ENCODE results near the gene ZNRD2. TPM values are rescaled to one million over a fixed set of nuclear protein-coding genes. Genes with fewer than 3 reads are reported as not detected.
A peak's percentile ranks its signal among the peaks of the same experiment; 100 is the strongest.

Gene ZNRD2
- total RNA-seq, 4 donors from 2014 or later, result 43.6 to 77.3 (median 63.3) TPM

DNA sequence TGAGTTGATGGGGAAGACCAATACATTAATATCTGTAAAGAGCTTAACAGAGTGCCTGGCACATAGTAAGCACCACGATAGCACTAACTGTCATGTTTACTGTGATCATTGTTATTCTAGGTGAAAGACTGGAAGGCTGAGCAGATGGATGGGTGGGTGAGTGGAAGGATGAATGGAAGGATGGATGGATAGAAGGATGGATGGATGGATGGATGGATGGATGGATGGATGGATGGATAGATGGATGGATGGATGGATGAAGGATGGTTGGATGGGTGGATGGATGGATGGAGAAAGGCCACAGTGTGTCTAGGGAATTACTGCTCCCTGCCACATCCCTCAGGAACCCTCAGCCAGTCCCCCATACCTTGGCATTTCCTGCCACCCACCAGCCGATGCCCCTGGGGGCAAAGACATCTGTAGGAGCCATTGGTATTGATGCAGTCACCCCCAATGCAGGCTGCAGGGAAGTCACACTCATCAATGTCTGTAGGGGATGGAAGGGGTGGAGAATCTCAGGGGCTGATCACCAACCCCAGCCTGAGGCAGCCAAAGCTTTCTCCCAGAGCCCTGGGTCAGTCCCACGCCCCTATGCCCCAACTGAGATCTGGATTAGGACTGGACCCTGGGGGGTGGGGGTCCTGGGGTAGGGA, 27.4 kb upstream of the ZNRD2 start:
- DNase-seq (ENCODE audit: extremely low spot score), result no peak
- TF ChIP-seq POLR2AphosphoS5 (IDR thresholded peaks at IDR 0.05) (no peak), POLR2A (IDR thresholded peaks at IDR 0.05; ENCODE audit: low read depth) (no peak), EP300 (IDR thresholded peaks at IDR 0.05) (no peak)
- TF ChIP-seq, protein P1, sequence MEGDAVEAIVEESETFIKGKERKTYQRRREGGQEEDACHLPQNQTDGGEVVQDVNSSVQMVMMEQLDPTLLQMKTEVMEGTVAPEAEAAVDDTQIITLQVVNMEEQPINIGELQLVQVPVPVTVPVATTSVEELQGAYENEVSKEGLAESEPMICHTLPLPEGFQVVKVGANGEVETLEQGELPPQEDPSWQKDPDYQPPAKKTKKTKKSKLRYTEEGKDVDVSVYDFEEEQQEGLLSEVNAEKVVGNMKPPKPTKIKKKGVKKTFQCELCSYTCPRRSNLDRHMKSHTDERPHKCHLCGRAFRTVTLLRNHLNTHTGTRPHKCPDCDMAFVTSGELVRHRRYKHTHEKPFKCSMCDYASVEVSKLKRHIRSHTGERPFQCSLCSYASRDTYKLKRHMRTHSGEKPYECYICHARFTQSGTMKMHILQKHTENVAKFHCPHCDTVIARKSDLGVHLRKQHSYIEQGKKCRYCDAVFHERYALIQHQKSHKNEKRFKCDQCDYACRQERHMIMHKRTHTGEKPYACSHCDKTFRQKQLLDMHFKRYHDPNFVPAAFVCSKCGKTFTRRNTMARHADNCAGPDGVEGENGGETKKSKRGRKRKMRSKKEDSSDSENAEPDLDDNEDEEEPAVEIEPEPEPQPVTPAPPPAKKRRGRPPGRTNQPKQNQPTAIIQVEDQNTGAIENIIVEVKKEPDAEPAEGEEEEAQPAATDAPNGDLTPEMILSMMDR (IDR thresholded peaks at IDR 0.05), result no peak
- 88% methylated on average over 2 of the region's 3 CpGs for WGBS
- Histone ChIP-seq H3K9me3 (no peaks in the 10 kb centered on the region), H3K36me3 (peaks cover 8 to 71% (median 56%) of the 10 kb centered on the region in 4 donors), H3K4me1 (peaks cover 23 to 48% (median 45%) of the 10 kb centered on the region in 4 donors), H3K27me3 (no peaks in the 10 kb centered on the region), H3K4me3 (no peak overlapping the region), H3K27ac (replicated peaks in 1 of 4) (peak overlapping the region in 1 of 4 donors; percentile 94)
- intact Hi-C loops (cut with DNase I), result loop anchor here (5.0 kb wide), 1 partner anchor 49 kb away; no protein-coding TSS in a partner anchor

DNA sequence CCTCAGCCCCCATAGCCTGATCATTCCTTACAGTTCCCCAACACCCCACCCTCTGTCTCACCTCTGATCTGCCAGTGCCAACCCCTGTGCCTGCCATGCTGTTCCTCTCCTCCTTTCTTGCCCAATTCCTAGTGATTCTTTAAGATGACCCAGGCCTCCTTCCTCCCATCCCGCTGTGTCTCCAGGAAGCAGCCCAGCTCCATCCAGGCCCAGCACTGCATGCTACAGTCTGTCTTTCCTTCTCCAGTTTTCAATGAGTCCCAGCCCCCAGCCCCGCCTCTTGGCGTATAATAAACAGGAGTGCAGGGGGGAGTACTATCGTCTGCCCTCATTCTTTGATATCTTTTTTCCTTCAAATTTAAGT, 24.4 kb upstream of the ZNRD2 start:
- Histone ChIP-seq H3K4me3 (no peak overlapping the region), H3K27me3 (no peaks in the 10 kb centered on the region), H3K27ac (replicated peaks in 1 of 4) (peak overlapping the region in 3 of 4 donors; percentile 61 to 76 (median 65)), H3K36me3 (peaks cover 0 to 77% (median 63%) of the 10 kb centered on the region in 4 donors), H3K9me3 (no peaks in the 10 kb centered on the region), H3K4me1 (peaks cover 10 to 29% (median 26%) of the 10 kb centered on the region in 4 donors)
- DNase-seq (ENCODE audit: extremely low spot score), result no peak
- 92% methylated on average over 4 of the region's 4 CpGs for WGBS
- intact Hi-C loops (cut with DNase I), result no loop called here
- TF ChIP-seq POLR2AphosphoS5 (IDR thresholded peaks at IDR 0.05), result no peak
- no peak for TF ChIP-seq EP300 (IDR thresholded peaks at IDR 0.05)
- TF ChIP-seq, protein P1 (IDR thresholded peaks at IDR 0.05), result no peak
- TF ChIP-seq POLR2A (IDR thresholded peaks at IDR 0.05; ENCODE audit: low read depth), result no peak

DNA sequence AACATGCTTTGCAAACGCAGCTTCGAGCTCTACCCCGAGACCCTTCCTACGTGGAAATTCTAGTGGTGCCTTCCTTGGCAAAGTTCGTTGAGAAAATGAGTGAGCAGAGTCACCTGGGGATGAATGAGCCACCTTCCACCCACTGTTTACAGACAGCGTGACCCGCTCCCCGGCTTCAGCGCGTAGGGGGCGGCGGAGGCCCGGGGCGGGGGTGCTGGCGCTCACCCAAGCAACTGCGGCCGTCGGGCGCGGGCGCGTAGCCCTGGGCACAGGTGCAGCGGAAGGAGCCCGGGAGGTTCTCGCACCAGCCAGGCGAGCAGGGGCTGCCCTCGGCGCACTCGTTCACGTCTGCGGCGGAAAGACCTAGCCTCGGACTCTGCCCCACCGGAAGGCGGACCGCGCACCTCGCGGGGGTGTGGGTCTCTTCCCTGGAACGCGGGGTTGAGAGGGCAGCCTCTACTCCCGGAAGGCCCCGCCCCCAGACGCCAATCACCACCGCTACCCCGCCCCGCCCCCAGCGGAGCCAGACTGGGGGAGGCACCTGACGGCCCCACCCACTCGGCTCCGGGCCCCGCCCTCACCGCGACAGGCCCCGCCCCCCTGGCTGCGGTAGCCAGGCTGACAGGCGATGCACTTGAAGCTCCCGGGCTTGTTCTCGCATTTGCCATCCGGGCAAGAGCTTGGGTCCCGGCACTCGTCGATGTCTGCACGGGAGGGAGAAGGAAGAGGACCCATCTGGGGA, 23.9 kb upstream of the ZNRD2 start:
- intact Hi-C loops (cut with DNase I), result no loop called here
- H3K36me3 ChIP-seq, result peaks cover 0 to 82% (median 68%) of the 10 kb centered on the region in 4 donors
- peak; percentile 97 for DNase-seq (ENCODE audit: extremely low spot score)
- TF ChIP-seq POLR2A (IDR thresholded peaks at IDR 0.05; ENCODE audit: low read depth), result no peak
- TF ChIP-seq, protein P1 (IDR thresholded peaks at IDR 0.05), result no peak
- no peak for TF ChIP-seq EP300 (IDR thresholded peaks at IDR 0.05)
- TF ChIP-seq POLR2AphosphoS5 (IDR thresholded peaks at IDR 0.05), result no peak
- H3K27me3 ChIP-seq, result no peaks in the 10 kb centered on the region
- peaks cover 4 to 23% (median 20%) of the 10 kb centered on the region in 4 donors for H3K4me1 ChIP-seq
- H3K4me3 ChIP-seq, result peak overlapping the region in 3 of 4 donors; percentile 24 to 46 (median 27)
- 39% methylated on average over 37 of the region's 64 CpGs for WGBS
- H3K9me3 ChIP-seq, result no peaks in the 10 kb centered on the region
- H3K27ac ChIP-seq (replicated peaks in 1 of 4), result peak overlapping the region; percentile 61 to 76 (median 67)

DNA sequence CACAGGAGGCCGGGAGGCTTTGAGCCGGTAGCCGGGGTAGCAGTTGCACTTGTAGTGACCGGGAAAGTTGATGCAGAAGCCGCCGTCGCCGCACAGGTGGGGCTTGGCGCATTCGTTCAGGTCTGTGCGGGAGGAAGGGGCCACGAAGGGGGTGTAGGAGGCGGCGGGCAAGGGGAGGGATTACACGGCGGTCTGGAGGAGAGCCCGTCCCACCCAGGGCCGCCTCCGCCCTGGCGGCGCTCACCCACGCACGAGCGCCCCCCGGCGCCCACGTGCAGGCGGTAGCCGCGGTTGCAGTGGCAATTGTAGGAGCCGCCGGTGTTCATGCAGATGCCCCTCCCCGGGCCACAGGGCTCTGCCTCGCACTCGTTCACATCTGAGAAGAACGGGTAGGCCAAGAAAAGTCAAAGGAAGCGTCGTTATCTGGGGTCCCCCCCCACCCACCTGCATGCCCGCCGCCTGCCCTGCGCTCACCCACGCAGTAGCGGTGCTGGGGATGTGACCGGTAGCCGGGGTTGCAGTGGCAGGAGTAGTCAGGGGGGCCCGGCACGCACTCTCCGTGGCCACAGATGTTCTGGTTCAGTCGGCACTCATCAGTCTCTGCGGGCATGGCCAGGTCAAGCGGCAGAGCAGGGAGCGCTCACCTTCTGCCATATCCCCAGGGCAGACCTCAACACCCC, 22.7 kb upstream of the ZNRD2 start:
- TF ChIP-seq POLR2A (IDR thresholded peaks at IDR 0.05; ENCODE audit: low read depth) (no peak), EP300 (IDR thresholded peaks at IDR 0.05) (no peak), POLR2AphosphoS5 (IDR thresholded peaks at IDR 0.05) (no peak)
- TF ChIP-seq, protein P1 (IDR thresholded peaks at IDR 0.05), result no peak
- H3K4me1 ChIP-seq, result peaks cover 0 to 20% (median 20%) of the 10 kb centered on the region in 4 donors
- peak overlapping the region in 2 of 4 donors; percentile 65 to 76 for H3K27ac ChIP-seq (replicated peaks in 1 of 4)
- H3K36me3 ChIP-seq, result peaks cover 0 to 92% (median 78%) of the 10 kb centered on the region in 4 donors
- no peaks in the 10 kb centered on the region for H3K9me3 ChIP-seq
- 85% methylated on average over 33 of the region's 52 CpGs for WGBS
- no peak for DNase-seq (ENCODE audit: extremely low spot score)
- H3K27me3 ChIP-seq, result no peaks in the 10 kb centered on the region
- H3K4me3 ChIP-seq, result no peak overlapping the region
- intact Hi-C loops (cut with DNase I), result no loop called here

Data from esophagus muscularis mucosa (tissue), 4 donors.